ENCODE measurements around the gene C17orf114.

Gene C17orf114

DNA sequence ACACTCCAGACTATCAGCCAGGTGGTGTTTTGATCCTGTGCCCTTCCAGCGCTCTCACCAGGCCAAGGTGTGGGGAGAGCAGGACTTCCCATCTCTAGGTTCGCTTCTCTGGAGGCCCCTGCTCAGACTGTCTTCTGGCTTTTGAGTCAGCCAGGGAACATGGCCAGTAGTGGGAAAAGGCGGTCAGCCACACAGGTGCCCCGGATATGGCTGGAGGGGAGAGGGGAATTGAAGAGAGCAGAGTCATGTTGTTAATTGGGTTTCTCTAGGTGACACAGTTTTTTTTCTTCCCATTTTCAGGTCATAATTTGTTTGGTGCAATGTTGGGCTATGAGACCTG lies 32.5 kb upstream of the C17orf114 start:
- no peaks in the 10 kb centered on the region for H3K9me2 ChIP-seq (ENCODE audit: insufficient read depth, low read length)
- CTCF ChIA-PET (ENCODE audit: unreplicated experiment): no interaction called here
- BruUV-seq (replicated peaks): no TSS peak
- H3K4me3 ChIP-seq (ENCODE audit: low read depth, low read length, poor library complexity, severe bottlenecking): peak overlapping the region; percentile 87
- peaks cover 28% of the 10 kb centered on the region; the same call in 1 of the 2 replicates for H3K36me3 ChIP-seq (ENCODE audit: insufficient read depth, low read length)
- H2AFZ ChIP-seq (ENCODE audit: low read length): no peak overlapping the region
- intact Hi-C loops (cut with micrococcal nuclease; ENCODE audit: unreplicated experiment): loop anchor here (5.0 kb wide), 1 partner anchor 197 kb away; no protein-coding TSS in a partner anchor
- no peak for TF ChIP-seq EZH2phosphoT487 (IDR thresholded peaks at IDR 0.05; ENCODE audit: borderline replicate concordance, low read depth, low read length)
- TF ChIP-seq, protein P1, sequence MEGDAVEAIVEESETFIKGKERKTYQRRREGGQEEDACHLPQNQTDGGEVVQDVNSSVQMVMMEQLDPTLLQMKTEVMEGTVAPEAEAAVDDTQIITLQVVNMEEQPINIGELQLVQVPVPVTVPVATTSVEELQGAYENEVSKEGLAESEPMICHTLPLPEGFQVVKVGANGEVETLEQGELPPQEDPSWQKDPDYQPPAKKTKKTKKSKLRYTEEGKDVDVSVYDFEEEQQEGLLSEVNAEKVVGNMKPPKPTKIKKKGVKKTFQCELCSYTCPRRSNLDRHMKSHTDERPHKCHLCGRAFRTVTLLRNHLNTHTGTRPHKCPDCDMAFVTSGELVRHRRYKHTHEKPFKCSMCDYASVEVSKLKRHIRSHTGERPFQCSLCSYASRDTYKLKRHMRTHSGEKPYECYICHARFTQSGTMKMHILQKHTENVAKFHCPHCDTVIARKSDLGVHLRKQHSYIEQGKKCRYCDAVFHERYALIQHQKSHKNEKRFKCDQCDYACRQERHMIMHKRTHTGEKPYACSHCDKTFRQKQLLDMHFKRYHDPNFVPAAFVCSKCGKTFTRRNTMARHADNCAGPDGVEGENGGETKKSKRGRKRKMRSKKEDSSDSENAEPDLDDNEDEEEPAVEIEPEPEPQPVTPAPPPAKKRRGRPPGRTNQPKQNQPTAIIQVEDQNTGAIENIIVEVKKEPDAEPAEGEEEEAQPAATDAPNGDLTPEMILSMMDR (conservative IDR thresholded peaks at IDR 0.05; ENCODE audit: low read length): no peak
- peaks cover 37% of the 10 kb centered on the region for H3K79me2 ChIP-seq (ENCODE audit: insufficient read depth, low read depth, low read length)
- H3K9me3 ChIP-seq (ENCODE audit: low read length): no peaks in the 10 kb centered on the region
- H3K4me2 ChIP-seq (ENCODE audit: low read length): peak overlapping the region; percentile 80
- peak overlapping the region; percentile 49 for H3K27ac ChIP-seq (ENCODE audit: low read depth, low read length, poor library complexity, severe bottlenecking)
- POLR2A ChIA-PET: no interaction called here
- peak; percentile 11 for DNase-seq (ENCODE audit: low spot score)
- H4K20me1 ChIP-seq (ENCODE audit: insufficient read depth, low read length): no peaks in the 10 kb centered on the region
- H3K4me1 ChIP-seq (ENCODE audit: insufficient read depth, low read length, poor library complexity, severe bottlenecking): peaks cover 23% of the 10 kb centered on the region

- DNase-seq (ENCODE audit: low spot score): peak; percentile 26
- CTCF ChIA-PET (ENCODE audit: unreplicated experiment): interaction anchor here (0.9 kb wide), 1 partner anchor 44 kb away, joined by 3 read pairs; no protein-coding TSS in a partner anchor
- BruUV-seq (replicated peaks): TSS peak; percentile 46
- Histone ChIP-seq H3K27ac (ENCODE audit: low read depth, low read length, poor library complexity, severe bottlenecking) (peak overlapping the region; percentile 49), H3K36me3 (ENCODE audit: insufficient read depth, low read length) (peaks cover 28% of the 10 kb centered on the region; the same call in 1 of the 2 replicates), H2AFZ (ENCODE audit: low read length) (peak overlapping the region; percentile 91; the same call in 1 of the 2 replicates), H3K9me2 (ENCODE audit: insufficient read depth, low read length) (no peaks in the 10 kb centered on the region), H3K4me2 (ENCODE audit: low read length) (peak overlapping the region; percentile 80), H3K4me3 (ENCODE audit: low read depth, low read length, poor library complexity, severe bottlenecking) (peak overlapping the region; percentile 87), H3K9me3 (ENCODE audit: low read length) (no peaks in the 10 kb centered on the region), H3K79me2 (ENCODE audit: insufficient read depth, low read depth, low read length) (peaks cover 37% of the 10 kb centered on the region), H3K4me1 (ENCODE audit: insufficient read depth, low read length, poor library complexity, severe bottlenecking) (peaks cover 23% of the 10 kb centered on the region), H4K20me1 (ENCODE audit: insufficient read depth, low read length) (no peaks in the 10 kb centered on the region)
- intact Hi-C loops (cut with micrococcal nuclease; ENCODE audit: unreplicated experiment): loop anchor here (2.0 to 5.0 kb wide), 2 partner anchors 27 to 197 kb away; partner anchors contain the start of gene PLD2
- TF ChIP-seq EZH2phosphoT487 (IDR thresholded peaks at IDR 0.05; ENCODE audit: borderline replicate concordance, low read depth, low read length): no peak
- TF ChIP-seq, protein P1 (conservative IDR thresholded peaks at IDR 0.05; ENCODE audit: low read length): no peak
- POLR2A ChIA-PET: interaction anchor here (0.7 kb wide), 1 partner anchor 106 kb away, joined by 4 read pairs; the partner anchor contains the start of genes RNF167 and SLC25A11
Observed at GRCh38 chr17:4833941-4834680, 32.0 kb upstream of the C17orf114 start.

Data from OCI-LY7 (cell line).